Measurements from ENCODE around the gene ZNF396.
A peak's percentile ranks its signal among the peaks of the same experiment; 100 is the strongest.

The ZNF396 gene

DNA sequence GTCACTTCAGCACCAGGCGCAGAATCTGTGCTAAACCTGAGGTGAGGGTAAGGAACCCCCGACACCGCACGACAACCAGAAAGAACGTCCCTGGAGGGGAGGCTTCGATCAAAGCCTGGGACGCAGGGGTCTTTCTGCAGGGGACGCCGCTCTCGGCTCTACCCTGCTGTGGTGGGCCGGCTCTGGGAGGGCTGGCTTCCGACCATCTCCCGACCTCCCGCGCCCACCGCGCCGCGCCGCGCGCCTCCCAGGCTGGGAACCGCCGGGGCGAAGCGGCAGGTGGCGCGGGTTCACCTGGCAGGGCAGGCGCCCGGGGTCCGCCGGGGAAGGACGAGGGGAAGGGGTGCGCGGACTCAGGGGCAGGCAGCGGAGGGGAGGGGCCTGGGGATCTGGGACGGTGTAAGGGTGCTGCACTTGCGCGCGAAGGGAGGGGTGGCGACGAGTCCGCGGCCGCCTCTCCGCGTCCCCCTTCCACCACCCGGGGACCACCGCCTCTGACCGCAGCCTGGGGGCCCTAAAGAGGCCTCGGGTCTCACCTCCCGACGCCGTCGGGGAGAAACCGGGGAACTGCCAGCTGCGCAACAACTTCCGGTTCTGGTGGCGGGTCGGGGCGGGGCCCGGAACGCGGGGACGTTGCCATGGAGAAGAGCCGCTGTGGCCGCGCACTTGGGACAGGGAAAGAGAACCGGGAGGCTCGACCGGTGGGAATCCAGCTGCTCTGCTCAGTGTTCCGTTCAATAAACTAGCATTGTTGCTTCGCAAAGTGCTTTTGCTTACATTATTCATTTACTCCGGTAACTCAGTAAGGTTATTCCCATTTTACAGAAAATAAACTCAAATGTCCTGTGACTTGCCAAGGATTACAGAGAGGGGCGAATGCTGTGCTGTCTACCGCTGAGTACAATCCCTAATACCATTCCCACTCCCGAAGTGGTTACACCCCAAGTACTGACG is at the start of gene ZNF396:
Gene ZNF396 (minus strand): TSS at position 596 of the 954 bp plus-strand sequence. CDS start 3,045 bp downstream, outside the sequence.
- DNase-seq = peak; percentile 72

- DNase-seq = no peak
Observed at GRCh38 chr18:35426786-35427185, 49.6 kb upstream of the ZNF396 start.

DNA sequence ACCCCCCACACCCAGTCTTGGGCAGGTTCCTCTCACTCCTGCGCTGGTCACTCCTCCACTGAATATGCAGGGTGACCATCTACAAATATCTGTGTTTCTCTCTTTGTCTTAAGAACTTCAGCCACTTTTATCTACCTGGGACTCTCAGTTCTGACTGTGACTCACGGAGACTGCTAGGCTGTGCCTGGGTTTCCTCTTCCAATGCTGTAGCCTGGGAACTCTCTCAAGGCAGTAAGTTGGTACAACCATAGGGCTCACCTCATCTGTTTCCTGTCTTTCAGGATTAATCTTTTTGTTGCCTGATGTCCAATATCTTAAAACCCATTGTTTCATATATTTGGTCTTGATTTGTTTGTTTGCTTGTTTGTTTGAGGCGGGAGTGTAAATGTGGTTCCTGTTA is 47.2 kb upstream of the ZNF396 start:
- no peak for DNase-seq

DNA sequence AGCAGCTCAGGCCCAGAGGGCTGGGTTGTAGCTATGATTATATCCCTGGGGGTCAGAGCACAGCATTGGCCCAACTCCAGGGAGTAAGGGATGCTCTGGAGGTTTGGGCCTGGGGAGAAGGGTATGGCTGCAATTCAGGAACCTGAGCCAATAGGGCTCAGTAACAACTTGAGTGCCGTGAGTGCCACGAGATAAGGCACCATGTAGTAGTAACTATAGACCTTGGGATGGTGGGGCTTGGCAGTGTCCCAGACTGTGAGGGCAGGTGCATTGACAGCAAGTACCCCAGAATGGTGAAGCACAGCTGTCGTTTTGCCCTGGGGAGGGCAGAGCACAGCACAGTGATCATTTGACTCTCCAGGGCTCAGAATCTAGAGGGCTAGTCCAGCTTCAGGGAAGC is 45.1 kb upstream of the ZNF396 start:
- DNase-seq = no peak

GRCh38 chr18:35418610-35419009 is 41.5 kb upstream of the ZNF396 start:
- no peak for DNase-seq

DNA sequence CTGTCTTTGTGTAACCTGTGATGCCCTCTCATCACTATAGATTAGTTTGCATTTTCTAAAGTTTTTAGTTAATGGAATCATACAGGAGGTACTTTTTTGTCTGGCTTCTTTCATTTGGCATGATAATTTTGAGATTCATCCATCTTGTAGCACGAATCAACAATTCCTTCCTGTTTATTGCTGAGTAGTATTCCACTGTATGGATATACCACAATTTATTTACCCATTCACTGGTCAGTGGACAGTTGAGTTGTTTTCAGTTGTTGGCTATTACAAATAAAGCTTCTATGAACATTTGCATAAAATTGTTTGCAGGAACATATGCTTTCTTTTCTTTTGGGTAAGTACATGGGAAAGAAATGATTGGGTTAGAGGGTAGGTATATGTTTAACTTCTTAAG is 40.1 kb upstream of the ZNF396 start:
- no peak for DNase-seq

- no peak for DNase-seq
Observed at GRCh38 chr18:35415511-35416073, 38.5 kb upstream of the ZNF396 start.

- DNase-seq = no peak
Observed at GRCh38 chr18:35413163-35413511, 36.0 kb upstream of the ZNF396 start.

DNA sequence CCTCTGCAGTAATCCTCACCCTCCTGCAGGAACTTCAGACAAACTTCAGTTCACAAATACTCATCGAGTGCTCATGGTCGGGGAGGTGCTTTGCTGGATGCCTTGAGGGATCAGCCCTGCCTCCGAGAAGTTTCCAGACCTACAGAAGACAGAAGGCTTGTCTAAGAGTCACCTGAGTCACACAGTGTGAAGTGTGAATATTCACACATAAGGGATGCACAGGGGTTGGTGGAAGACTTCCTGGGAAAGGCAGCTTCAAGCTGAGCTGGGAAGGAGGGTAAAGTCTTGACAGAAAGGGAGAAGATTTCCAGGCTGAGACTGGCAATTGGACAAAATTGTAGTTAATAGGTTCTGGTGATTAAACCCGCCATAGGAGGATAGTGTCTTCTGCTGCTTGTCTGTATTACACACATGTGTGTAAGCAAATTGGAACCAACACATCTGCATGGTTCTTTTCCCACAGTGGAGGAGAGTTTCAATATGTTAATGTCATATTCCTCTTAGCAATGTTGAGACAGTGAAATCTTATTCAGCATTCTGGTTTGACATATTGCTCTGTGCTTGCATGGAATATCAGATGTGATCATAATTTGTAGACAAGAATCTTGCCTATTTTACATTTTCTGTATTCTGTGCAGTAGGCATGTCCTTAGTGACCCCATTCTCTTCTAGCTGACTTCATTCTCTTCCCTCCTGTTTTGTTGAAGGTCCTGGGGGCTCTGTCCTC is 34.7 kb upstream of the ZNF396 start:
- no peak for DNase-seq

GRCh38 chr18:35410561-35410960 is 33.4 kb upstream of the ZNF396 start:
- no peak for DNase-seq

- DNase-seq = no peak
Observed at GRCh38 chr18:35409911-35410310, 32.8 kb upstream of the ZNF396 start.

DNA sequence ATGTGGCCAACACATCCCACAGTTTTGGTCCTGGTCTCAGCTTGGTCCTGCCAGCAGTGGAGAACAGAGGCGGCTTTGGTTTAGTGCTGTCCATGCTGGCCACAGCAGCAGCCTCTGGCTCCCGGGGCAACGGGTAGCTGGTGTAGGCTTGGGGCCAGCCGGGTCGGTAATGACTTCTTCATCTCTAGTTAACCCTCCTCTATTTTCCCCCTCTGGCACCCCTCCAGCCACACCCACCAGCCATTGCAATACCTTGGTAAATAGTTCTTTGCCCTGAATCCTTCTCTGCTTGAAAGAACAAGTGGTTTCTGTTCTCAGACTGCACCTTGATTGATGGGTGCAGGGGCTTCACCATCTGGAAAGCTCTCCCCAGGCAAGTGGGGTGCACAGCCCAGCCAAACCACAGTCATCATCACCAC is 31.7 kb upstream of the ZNF396 start:
- DNase-seq = no peak

- peak; percentile 61 for DNase-seq
Observed at GRCh38 chr18:35407871-35408481, 30.8 kb upstream of the ZNF396 start.

DNA sequence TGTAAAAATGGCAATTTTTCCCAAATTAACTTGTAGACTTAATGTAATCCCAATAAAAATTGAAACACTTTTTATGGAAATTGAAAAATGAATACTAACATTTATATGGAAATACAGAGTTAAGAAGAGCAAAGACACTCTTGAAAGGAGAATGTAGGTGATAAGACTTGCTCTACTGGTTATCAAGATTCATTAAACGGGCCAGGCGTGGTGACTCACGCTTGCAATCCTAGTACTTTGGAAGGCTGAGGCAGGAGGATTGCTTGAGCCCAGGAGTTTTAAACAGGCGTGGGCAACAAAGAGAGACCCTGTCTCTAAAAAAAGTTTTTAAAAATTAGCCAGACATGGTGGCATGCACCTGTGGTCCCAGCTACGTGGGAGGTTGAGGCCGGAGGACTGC is 29.5 kb upstream of the ZNF396 start:
- no peak for DNase-seq

DNA sequence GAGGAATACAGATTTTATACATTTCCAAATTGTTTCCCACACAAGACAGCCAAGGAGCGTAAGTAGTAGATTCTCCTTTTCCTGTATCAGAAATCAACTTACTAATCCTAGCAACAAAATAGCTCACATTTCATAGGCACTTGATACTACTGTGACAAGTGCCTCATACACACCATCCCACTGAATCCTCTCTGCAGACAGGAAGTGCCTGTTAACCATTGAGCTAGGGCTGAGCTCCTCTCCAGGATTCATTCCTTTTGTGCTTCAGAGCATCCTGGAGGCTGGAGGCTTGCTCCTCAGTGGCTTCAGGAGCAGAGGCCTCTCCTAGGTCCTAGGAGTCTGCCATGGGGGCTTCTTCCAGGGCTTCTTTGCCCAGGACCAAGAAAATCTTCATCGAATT is 20.8 kb upstream of the ZNF396 start:
- DNase-seq = no peak

- DNase-seq = no peak
Observed at GRCh38 chr18:35393716-35394115, 16.6 kb upstream of the ZNF396 start.

DNA sequence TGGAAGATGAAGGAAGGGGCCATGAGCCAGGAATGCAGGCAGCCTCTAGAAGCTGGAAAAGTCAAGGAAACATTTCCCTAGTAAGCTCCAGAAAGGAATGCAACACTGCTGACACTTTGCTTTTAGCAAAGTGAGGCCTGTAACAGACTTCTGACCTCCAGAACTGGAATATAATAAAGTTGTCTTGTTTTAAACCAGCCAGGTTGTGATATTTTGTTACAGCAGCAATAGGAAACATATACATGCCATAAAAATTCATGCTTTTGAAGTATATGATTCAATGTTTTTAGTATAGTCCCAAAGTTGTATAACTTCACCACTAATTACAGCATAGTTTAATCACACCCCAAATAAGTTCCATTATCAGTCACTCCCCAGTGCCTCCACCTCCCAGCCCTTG is 15.2 kb upstream of the ZNF396 start:
- DNase-seq = no peak

GRCh38 chr18:35390951-35391700 is 14.0 kb upstream of the ZNF396 start:
- no peak for DNase-seq

DNA sequence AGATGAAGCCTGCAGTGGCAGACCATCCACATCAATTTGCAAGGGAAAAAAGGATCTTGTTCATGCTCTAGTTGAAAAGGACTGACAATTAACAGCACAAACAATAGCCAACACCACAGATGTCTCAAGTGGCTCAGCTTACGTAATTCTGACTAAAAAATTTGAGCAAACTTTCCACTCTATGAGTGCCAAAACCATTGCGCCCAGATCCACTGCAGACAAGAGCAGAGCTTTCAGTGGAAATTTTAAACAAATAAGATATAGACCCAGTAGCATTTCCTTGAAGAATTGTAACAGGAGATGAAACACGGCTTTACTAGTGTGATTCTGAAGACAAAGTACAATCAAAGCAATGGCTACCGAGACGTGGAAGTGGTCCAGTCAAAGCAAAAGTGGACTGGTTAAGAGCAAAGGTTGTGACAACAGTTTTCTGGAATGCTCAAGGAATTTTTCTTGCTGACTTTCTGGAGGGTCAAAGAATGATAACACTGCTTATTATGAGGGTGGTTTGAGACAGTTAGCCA is 12.0 kb upstream of the ZNF396 start:
- no peak for DNase-seq

- DNase-seq = no peak
Observed at GRCh38 chr18:35387152-35387571, 10.0 kb upstream of the ZNF396 start.

DNA sequence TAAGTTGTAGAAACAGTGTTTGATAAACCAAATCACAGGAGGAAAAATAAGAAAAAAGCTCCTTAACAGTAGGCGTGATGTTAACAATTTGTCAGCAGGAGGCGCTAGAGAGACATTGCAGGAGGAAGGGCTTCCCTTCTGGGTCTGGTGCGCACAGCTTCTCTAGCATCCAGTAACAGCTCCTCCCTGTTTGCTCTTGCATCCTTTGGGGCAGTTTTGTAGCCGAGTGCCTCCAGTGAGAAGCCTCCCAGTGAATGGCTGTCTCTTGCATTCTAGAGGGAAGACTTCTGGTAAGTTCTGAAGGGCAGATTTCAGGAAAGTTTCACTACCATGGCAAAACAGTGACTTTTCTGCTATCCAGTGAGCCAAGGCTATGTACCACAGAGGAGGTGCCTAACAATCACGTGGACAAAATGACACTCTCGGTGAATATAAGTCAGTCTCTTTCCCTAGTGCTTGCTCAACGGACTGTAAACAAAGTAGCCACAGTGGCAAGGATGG is 9.5 kb upstream of the ZNF396 start:
- DNase-seq = peak; percentile 70

GRCh38 chr18:35383136-35383535 is 6.0 kb upstream of the ZNF396 start:
- no peak for DNase-seq

All from stimulated activated CD4-positive, alpha-beta T cell treated with anti-CD3 and anti-CD28 coated beads, Interleukin-4, amount 100 ng/mL, for 24 hours (primary cell).